Measurements from ENCODE around the gene HIVEP3. TPM values are rescaled to one million over a fixed set of nuclear protein-coding genes. Genes with fewer than 3 reads are reported as not detected.
A peak's percentile ranks its signal among the peaks of the same experiment; 100 is the strongest.

The HIVEP3 gene
- total and polyA plus RNA-seq, 7 donors, result 0.70 to 3.4 (median 2.1) TPM

GRCh38 chr1:41727749-41728115 lies 191.0 kb downstream of the HIVEP3 start:
- 87 to 94% (median 94%) methylated on average over 4 of the region's 4 CpGs for WGBS, 3 donors
- TF ChIP-seq CTCF (IDR thresholded peaks at IDR 0.05), result no peak
- H3K27ac ChIP-seq, result no peak overlapping the region
- no peaks in the 10 kb centered on the region for H3K36me3 ChIP-seq (ENCODE audit: insufficient read depth in 1 of 2, low read depth in 1 of 2)
- H3K9me3 ChIP-seq, result no peaks in the 10 kb centered on the region
- ATAC-seq (no peak), DNase-seq (no peak)
- H3K4me3 ChIP-seq, result no peak overlapping the region
- H3K27me3 ChIP-seq (ENCODE audit: insufficient read depth in 3 of 3, low read length in 2 of 3), result no peaks in the 10 kb centered on the region
- intact Hi-C loops (cut with DNase I), result no loop called here
- H3K4me1 ChIP-seq, result peaks cover 22% of the 10 kb centered on the region

GRCh38 chr1:41726899-41727748 lies 191.6 kb downstream of the HIVEP3 start:
- no peaks in the 10 kb centered on the region for H3K36me3 ChIP-seq (ENCODE audit: insufficient read depth in 1 of 2, low read depth in 1 of 2)
- no peak overlapping the region for H3K4me3 ChIP-seq
- H3K4me1 ChIP-seq, result peaks cover 22% of the 10 kb centered on the region
- no peaks in the 10 kb centered on the region for H3K27me3 ChIP-seq (ENCODE audit: insufficient read depth in 3 of 3, low read length in 2 of 3)
- intact Hi-C loops (cut with DNase I), result no loop called here
- no peaks in the 10 kb centered on the region for H3K9me3 ChIP-seq
- DNase-seq (peak; percentile 62 to 77), ATAC-seq (peak in 3 of 4 donors; percentile 25 to 52 (median 44))
- TF ChIP-seq CTCF (IDR thresholded peaks at IDR 0.05), result no peak
- no peak overlapping the region for H3K27ac ChIP-seq
- WGBS, 3 donors, result 67 to 71% (median 68%) methylated on average over 22 to 24 of the region's 24 CpGs

- 87 to 93% (median 90%) methylated on average over 4 of the region's 4 CpGs for WGBS, 3 donors
These were observed 192.4 kb downstream of the HIVEP3 start for GRCh38 chr1:41726292-41726691.

GRCh38 chr1:41724926-41725325 lies 193.8 kb downstream of the HIVEP3 start:
- Histone ChIP-seq H3K4me3 (no peak overlapping the region), H3K9me3 (no peaks in the 10 kb centered on the region), H3K27ac (no peak overlapping the region), H3K36me3 (ENCODE audit: insufficient read depth in 1 of 2, low read depth in 1 of 2) (no peaks in the 10 kb centered on the region), H3K4me1 (peaks cover 22% of the 10 kb centered on the region), H3K27me3 (ENCODE audit: insufficient read depth in 3 of 3, low read length in 2 of 3) (no peaks in the 10 kb centered on the region)
- no peak for TF ChIP-seq CTCF (IDR thresholded peaks at IDR 0.05)
- DNase-seq, result no peak
- 93 to 99% (median 97%) methylated on average over 3 of the region's 3 CpGs for WGBS, 3 donors
- ATAC-seq, result no peak
- intact Hi-C loops (cut with DNase I), result loop anchor here in 1 of 2 donors (5.0 kb wide), 1 partner anchor 43 kb away; no protein-coding TSS in a partner anchor

More at GRCh38 chr1:41726292-41726691, 192.4 kb downstream of the HIVEP3 start:
- peaks cover 22% of the 10 kb centered on the region for H3K4me1 ChIP-seq
- H3K4me3 ChIP-seq, result no peak overlapping the region
- DNase-seq, result no peak
- H3K27me3 ChIP-seq (ENCODE audit: insufficient read depth in 3 of 3, low read length in 2 of 3), result no peaks in the 10 kb centered on the region
- H3K27ac ChIP-seq, result no peak overlapping the region
- no peak for TF ChIP-seq CTCF (IDR thresholded peaks at IDR 0.05)
- no peaks in the 10 kb centered on the region for H3K36me3 ChIP-seq (ENCODE audit: insufficient read depth in 1 of 2, low read depth in 1 of 2)
- intact Hi-C loops (cut with DNase I), result no loop called here
- no peaks in the 10 kb centered on the region for H3K9me3 ChIP-seq
- no peak for ATAC-seq
